Gastrocnemius medialis (tissue), 4 donors: Measurements from ENCODE around the gene SUCLG2. TPM values are rescaled to one million over a fixed set of nuclear protein-coding genes. Genes with fewer than 3 reads are reported as not detected.
"Not testable (repeated sequence)": the region's sequence is repeated elsewhere in the genome, so short reads cannot be mapped to it uniquely, and the experiment has no call there.

Experiments
- ATAC-seq, 2 donors: fragments of 150-250 bp; one replicate each; pipeline ENCODE4 v1.9.1; 2016
- DNase-seq, 2 donors: peaks; one replicate each; pipeline ENCODE4 v3.0.0-alpha.2; 2019
- H3K27ac ChIP-seq, 4 donors: fragments of 200-600 bp; sonication (generic); 1 replicate in 1 of 4; 2 replicates in 3 of 4; pipeline ENCODE4 v1.5.1; 2016 to 2018; ENCODE audit warnings: mild to moderate bottlenecking in 2 of 4, moderate library complexity in 1 of 4
- H3K27me3 ChIP-seq, 3 donors: fragments of 200-600 bp; sonication (generic) in 2 of 3; 1 replicate in 1 of 3; 2 replicates in 2 of 3; pipeline versions ENCODE4 v1.5.1 to v1.6.0; 2016 to 2019; ENCODE audit warnings: mild to moderate bottlenecking in 1 of 3, moderate library complexity in 1 of 3
- H3K36me3 ChIP-seq, 2 donors: fragments of 200-600 bp; sonication (generic) in 1 of 2; one replicate each; pipeline ENCODE4 v1.5.1; 2017 to 2018
- H3K4me1 ChIP-seq, 2 donors: fragments of 200-600 bp; sonication (generic) in 1 of 2; one replicate each; pipeline ENCODE4 v1.5.1; 2016 to 2017; ENCODE audit warnings: mild to moderate bottlenecking in 2 of 2
- H3K4me3 ChIP-seq, 4 donors: fragments of 200-600 bp; sonication (generic) in 3 of 4; 1 replicate in 1 of 4; 2 replicates in 3 of 4; pipeline ENCODE4 v1.5.1; 2016 to 2019; ENCODE audit warnings: mild to moderate bottlenecking in 2 of 4
- H3K9me3 ChIP-seq, 3 donors: fragments of 200-600 bp; sonication (generic) in 2 of 3; 1 replicate in 1 of 3; 2 replicates in 2 of 3; pipeline ENCODE4 v1.5.1; 2016 to 2019
- CTCF ChIP-seq, 5 experiments: fragments of 450-650 bp in 3 of 5; fragments of 200-600 bp in 2 of 5; sonication (generic) in 2 of 5; IDR thresholded peaks in 4 of 5; conservative IDR thresholded peaks in 1 of 5; 1 replicate in 4 of 5; 2 replicates in 1 of 5; pipeline ENCODE4 v1.5.1; 2016 to 2019; ENCODE audit warnings: antibody characterized with exemption in 5 of 5, mild to moderate bottlenecking in 3 of 5, moderate library complexity in 3 of 5
- POLR2A ChIP-seq, 2 donors: fragments of 450-650 bp; IDR thresholded peaks; one replicate each; pipeline ENCODE4 v1.6.1; 2017; ENCODE audit warnings: antibody characterized with exemption in 2 of 2, mild to moderate bottlenecking in 2 of 2, moderate library complexity in 2 of 2
- in situ Hi-C, 4 donors: fragments of 200-750 bp; cut with MboI; loops; one replicate each; pipeline versions ENCODE4 v1.15.0 to v1.8.0; 2017; ENCODE audit warnings: low sequenced_read_pairs in 4 of 4
- intact Hi-C: fragments of 100-400 bp; cut with DNase I; formaldehyde crosslinking; loops from one replicate; pipeline ENCODE4 v1.15.1; 2023; ENCODE audit warnings: low total_unique reads
- total RNA-seq, 4 donors: library from RNA; depleted of rRNA; stranded (reverse); fragments of >200 nt; gene quantifications; one replicate each; pipeline versions ENCODE4 v1.1.0 to v1.2.3, GENCODE V29; 2016

Gene SUCLG2
- total RNA-seq, 4 donors from 2014 or later = 64.3 to 106 (median 73.2) TPM

GRCh38 chr3:67593761-67594234 is 60.6 kb downstream of the SUCLG2 start:
- in situ Hi-C loops = no loop called here

GRCh38 chr3:67592057-67592456 is 62.4 kb downstream of the SUCLG2 start:
- no peak for DNase-seq
- no peaks in the 10 kb centered on the region for H3K36me3 ChIP-seq
- H3K9me3 ChIP-seq = no peaks in the 10 kb centered on the region
- peaks cover 11 to 17% of the 10 kb centered on the region in 2 donors for H3K4me1 ChIP-seq
- no peak overlapping the region for H3K27ac ChIP-seq
- H3K27me3 ChIP-seq = no peaks in the 10 kb centered on the region
- ATAC-seq = no peak
- in situ Hi-C loops (no loop called here), intact Hi-C loops (no loop called here)
- no peak overlapping the region for H3K4me3 ChIP-seq
- TF ChIP-seq POLR2A (IDR thresholded peaks at IDR 0.05) (no peak), CTCF (IDR thresholded peaks at IDR 0.05 in 4 of 5, conservative IDR thresholded peaks at IDR 0.05 in 1 of 5) (no peak)

More at GRCh38 chr3:67593761-67594234, 60.6 kb downstream of the SUCLG2 start:
- intact Hi-C loops = no loop called here
- no peak for TF ChIP-seq POLR2A (IDR thresholded peaks at IDR 0.05)
- TF ChIP-seq CTCF (IDR thresholded peaks at IDR 0.05 in 4 of 5, conservative IDR thresholded peaks at IDR 0.05 in 1 of 5) = no peak
- no peak overlapping the region for H3K4me3 ChIP-seq
- no peaks in the 10 kb centered on the region for H3K9me3 ChIP-seq
- H3K27ac ChIP-seq = no peak overlapping the region
- H3K36me3 ChIP-seq = no peaks in the 10 kb centered on the region
- DNase-seq = no peak
- H3K27me3 ChIP-seq = no peaks in the 10 kb centered on the region
- no peak for ATAC-seq
- peaks cover 6 to 9% of the 10 kb centered on the region in 2 donors for H3K4me1 ChIP-seq

- no peaks in the 10 kb centered on the region for H3K27me3 ChIP-seq
- H3K36me3 ChIP-seq = no peaks in the 10 kb centered on the region
- no peak overlapping the region for H3K27ac ChIP-seq
- no peaks in the 10 kb centered on the region for H3K9me3 ChIP-seq
- DNase-seq = no peak
- no peak for ATAC-seq
- in situ Hi-C loops (no loop called here), intact Hi-C loops (no loop called here)
- peaks cover 22 to 24% of the 10 kb centered on the region in 2 donors for H3K4me1 ChIP-seq
- TF ChIP-seq POLR2A (IDR thresholded peaks at IDR 0.05) = no peak
- no peak for TF ChIP-seq CTCF (IDR thresholded peaks at IDR 0.05 in 4 of 5, conservative IDR thresholded peaks at IDR 0.05 in 1 of 5)
- H3K4me3 ChIP-seq = no peak overlapping the region
These were observed 66.6 kb downstream of the SUCLG2 start for GRCh38 chr3:67587811-67588210.

GRCh38 chr3:67587301-67587700 is 67.1 kb downstream of the SUCLG2 start:
- in situ Hi-C loops = no loop called here
- H3K9me3 ChIP-seq = no peaks in the 10 kb centered on the region
- peaks cover 17 to 21% of the 10 kb centered on the region in 2 donors for H3K4me1 ChIP-seq
- no peak overlapping the region for H3K27ac ChIP-seq
- TF ChIP-seq POLR2A (IDR thresholded peaks at IDR 0.05) (no peak), CTCF (IDR thresholded peaks at IDR 0.05 in 4 of 5, conservative IDR thresholded peaks at IDR 0.05 in 1 of 5) (no peak)
- no peak for ATAC-seq
- H3K4me3 ChIP-seq = no peak overlapping the region
- intact Hi-C loops = no loop called here
- no peaks in the 10 kb centered on the region for H3K27me3 ChIP-seq
- no peaks in the 10 kb centered on the region for H3K36me3 ChIP-seq
- DNase-seq = no peak

- ATAC-seq, in situ Hi-C loops, H3K9me3 ChIP-seq: not testable (repeated sequence)
These were observed 69.8 kb downstream of the SUCLG2 start for GRCh38 chr3:67584608-67585007.

More at GRCh38 chr3:67584608-67585007, 69.8 kb downstream of the SUCLG2 start:
- peaks cover 15 to 18% of the 10 kb centered on the region in 2 donors for H3K4me1 ChIP-seq
- H3K36me3 ChIP-seq, H3K27me3 ChIP-seq, DNase-seq, intact Hi-C loops, H3K4me3 ChIP-seq, H3K27ac ChIP-seq: not testable (repeated sequence)
